SK-N-SH treated with all-trans-retinoic acid at 6 μM for 48 hours (cell line): ENCODE measurements around the gene EIF4EBP3.

Experiments
- ATAC-seq: fragments of 200-7000 bp; cut with Tn5 transposase; 3 replicates; pipeline ENCODE4 v1.9.1; 2020; ENCODE audit warnings: mild to moderate bottlenecking, moderate library complexity
- BACH2 ChIP-seq: fragments of 250-450 bp; sonication (Bioruptor Pico); IDR thresholded peaks from 2 replicates; pipeline ENCODE4 v1.9.0; 2021; ENCODE audit warnings: mild to moderate bottlenecking, borderline replicate concordance
- CSDC2 ChIP-seq: fragments of 250-450 bp; sonication (Bioruptor Pico); IDR thresholded peaks from 2 replicates; pipeline ENCODE4 v1.5.0; 2020; ENCODE audit warnings: mild to moderate bottlenecking, moderate library complexity
- CSRNP3 ChIP-seq: fragments of 250-450 bp; sonication (Bioruptor Pico); IDR thresholded peaks from 2 replicates; pipeline ENCODE4 v1.5.1; 2021; ENCODE audit warnings: mild to moderate bottlenecking, moderate library complexity
- ESRRG ChIP-seq: fragments of 250-450 bp; sonication (Bioruptor Pico); IDR thresholded peaks from 2 replicates; pipeline ENCODE4 v1.6.1; 2021; ENCODE audit warnings: mild to moderate bottlenecking
- ISL1 ChIP-seq: fragments of 250-450 bp; sonication (Bioruptor Pico); IDR thresholded peaks from 2 replicates; pipeline ENCODE4 v2.1.2; 2022; ENCODE audit warnings: mild to moderate bottlenecking, moderate library complexity
- OSR1 ChIP-seq: fragments of 250-450 bp; sonication (Bioruptor Pico); IDR thresholded peaks from 2 replicates; pipeline ENCODE4 v1.8.0; 2022; ENCODE audit warnings: moderate library complexity, mild to moderate bottlenecking, inconsistent platforms
- PATZ1 ChIP-seq: fragments of 250-450 bp; sonication (Bioruptor Pico); IDR thresholded peaks from 2 replicates; pipeline ENCODE4 v1.8.0; 2020; ENCODE audit warnings: mild to moderate bottlenecking, moderate library complexity, borderline replicate concordance
- POU6F1 ChIP-seq: fragments of 250-450 bp; sonication (Bioruptor Pico); IDR thresholded peaks from 2 replicates; pipeline ENCODE4 v1.8.0; 2021; ENCODE audit warnings: low read depth, mild to moderate bottlenecking, moderate library complexity, borderline replicate concordance
- PPARA ChIP-seq: fragments of 250-450 bp; sonication (Bioruptor Pico); IDR thresholded peaks from 2 replicates; pipeline ENCODE4 v1.5.0; 2020; ENCODE audit warnings: mild to moderate bottlenecking, borderline replicate concordance
- SNAI2 ChIP-seq: fragments of 250-450 bp; sonication (Bioruptor Pico); IDR thresholded peaks from 2 replicates; pipeline ENCODE4 v1.5.0; 2020; ENCODE audit warnings: mild to moderate bottlenecking, moderate library complexity
- TCF4 ChIP-seq: fragments of 250-450 bp; sonication (Bioruptor Pico); IDR thresholded peaks from 2 replicates; pipeline ENCODE4 v1.8.0; 2021; ENCODE audit warnings: mild to moderate bottlenecking, moderate library complexity, borderline replicate concordance
- TSHZ2 ChIP-seq: fragments of 250-450 bp; sonication (Bioruptor Pico); IDR thresholded peaks from 2 replicates; pipeline ENCODE4 v1.5.0; 2020; ENCODE audit warnings: mild to moderate bottlenecking, moderate library complexity
- ZFP3 ChIP-seq: fragments of 250-450 bp; sonication (Bioruptor Pico); IDR thresholded peaks from 2 replicates; pipeline ENCODE4 v1.5.0; 2020; ENCODE audit warnings: mild to moderate bottlenecking, moderate library complexity
- ZNF565 ChIP-seq: fragments of 450-650 bp; formaldehyde crosslinking; conservative IDR thresholded peaks from 2 replicates; pipeline ENCODE4 v1.5.0; 2020; ENCODE audit warnings: low read depth, mild to moderate bottlenecking, moderate library complexity
- ZNF70 ChIP-seq: fragments of 450-650 bp; formaldehyde crosslinking; IDR thresholded peaks from 2 replicates; pipeline ENCODE4 v1.5.0; 2020; ENCODE audit warnings: mild to moderate bottlenecking, moderate library complexity
- TF ChIP-seq, protein P1 (sequence below): fragments of 250-450 bp; sonication (Bioruptor Pico); IDR thresholded peaks from 2 replicates; pipeline ENCODE4 v1.5.1; 2020; ENCODE audit warnings: low read depth, mild to moderate bottlenecking, moderate library complexity

The EIF4EBP3 gene

GRCh38 chr5:140549237-140550144, 2.0 kb downstream of the EIF4EBP3 start:
- peak; percentile 16 for ATAC-seq
- no peak for TF ChIP-seq ZNF565 (CRISPR knock-in tag)
- no peak for TF ChIP-seq ZNF70 (CRISPR knock-in tag)
- no peak for TF ChIP-seq TSHZ2 (CRISPR knock-in tag)
- TF ChIP-seq PPARA (CRISPR knock-in tag): no peak
- no peak for TF ChIP-seq CSDC2 (CRISPR knock-in tag)
- TF ChIP-seq ESRRG (CRISPR knock-in tag): 0 out of 2 replicates have a peak, but pooled peaks have one; percentile 50
- TF ChIP-seq ZFP3 (CRISPR knock-in tag): no peak
- TF ChIP-seq OSR1: no peak
- TF ChIP-seq TCF4: no peak; the same call in 1 of the 2 replicates
- 0 out of 2 replicates have a peak, but pooled peaks have one; percentile 39 for TF ChIP-seq PATZ1 (CRISPR knock-in tag)
- TF ChIP-seq ISL1 (CRISPR knock-in tag): 0 out of 2 replicates have a peak, but pooled peaks have one; percentile 9
- no peak for TF ChIP-seq BACH2 (CRISPR knock-in tag)
- TF ChIP-seq, all 23 proteins: peak for 3

GRCh38 chr5:140550147-140551079, 3.0 kb downstream of the EIF4EBP3 start:
- no peak for TF ChIP-seq SNAI2 (CRISPR knock-in tag)
- TF ChIP-seq, all 23 proteins: peak for 0
- no peak for ATAC-seq

- TF ChIP-seq BACH2 (CRISPR knock-in tag): no peak
- TF ChIP-seq ESRRG (CRISPR knock-in tag): no peak
- no peak for TF ChIP-seq ZNF565 (CRISPR knock-in tag)
- TF ChIP-seq PPARA (CRISPR knock-in tag): no peak
- TF ChIP-seq, protein P1, sequence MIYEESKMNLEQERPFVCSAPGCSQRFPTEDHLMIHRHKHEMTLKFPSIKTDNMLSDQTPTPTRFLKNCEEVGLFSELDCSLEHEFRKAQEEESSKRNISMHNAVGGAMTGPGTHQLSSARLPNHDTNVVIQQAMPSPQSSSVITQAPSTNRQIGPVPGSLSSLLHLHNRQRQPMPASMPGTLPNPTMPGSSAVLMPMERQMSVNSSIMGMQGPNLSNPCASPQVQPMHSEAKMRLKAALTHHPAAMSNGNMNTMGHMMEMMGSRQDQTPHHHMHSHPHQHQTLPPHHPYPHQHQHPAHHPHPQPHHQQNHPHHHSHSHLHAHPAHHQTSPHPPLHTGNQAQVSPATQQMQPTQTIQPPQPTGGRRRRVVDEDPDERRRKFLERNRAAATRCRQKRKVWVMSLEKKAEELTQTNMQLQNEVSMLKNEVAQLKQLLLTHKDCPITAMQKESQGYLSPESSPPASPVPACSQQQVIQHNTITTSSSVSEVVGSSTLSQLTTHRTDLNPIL: no peak
- no peak for TF ChIP-seq PATZ1 (CRISPR knock-in tag)
- TF ChIP-seq CSRNP3 (CRISPR knock-in tag): no peak
- no peak for TF ChIP-seq SNAI2 (CRISPR knock-in tag)
- no peak for TF ChIP-seq ZFP3 (CRISPR knock-in tag)
- TF ChIP-seq TCF4: no peak
- no peak for TF ChIP-seq POU6F1
- no peak for TF ChIP-seq ZNF70 (CRISPR knock-in tag)
- no peak for ATAC-seq
These were observed 4.4 kb downstream of the EIF4EBP3 start for GRCh38 chr5:140551872-140552271.
